PC-3 (cell line): ENCODE results near the gene TEKT3.

Experiments
- EZH2 ChIP-seq: fragments of 300-600 bp; sonication (generic); IDR thresholded peaks from one replicate; pipeline ENCODE4 v1.6.1; 2017; ENCODE audit warnings: antibody characterized with exemption, mild to moderate bottlenecking, low read length; ENCODE audit not compliant: unreplicated experiment
- TF ChIP-seq, protein P1 (sequence below): fragments of 300-600 bp; sonication (generic); conservative IDR thresholded peaks from 2 replicates; pipeline ENCODE4 v1.5.1; 2017; ENCODE audit warnings: antibody characterized with exemption, low read depth, mild to moderate bottlenecking, low read length

DNA sequence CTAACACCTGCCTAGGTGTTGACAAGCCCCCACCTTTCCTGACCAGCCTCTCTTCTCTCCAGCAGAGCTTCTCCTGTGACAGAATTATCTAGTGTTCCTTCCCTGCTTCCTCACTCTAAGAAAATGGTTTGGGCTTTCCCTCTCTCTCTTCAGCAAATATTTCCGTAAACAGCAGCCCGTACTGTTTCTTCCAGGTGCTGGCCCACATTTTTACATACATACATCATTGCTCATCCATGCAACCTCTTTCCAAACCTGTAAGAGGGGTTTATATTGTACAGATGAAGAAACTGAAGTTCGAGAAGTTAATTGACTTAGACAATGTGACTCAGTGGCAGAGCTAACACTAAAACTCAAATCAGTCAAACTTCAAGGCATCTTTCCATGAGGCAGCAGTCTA, 569 bp upstream of the TEKT3 start:
- no peak for TF ChIP-seq EZH2
- TF ChIP-seq, protein P1, sequence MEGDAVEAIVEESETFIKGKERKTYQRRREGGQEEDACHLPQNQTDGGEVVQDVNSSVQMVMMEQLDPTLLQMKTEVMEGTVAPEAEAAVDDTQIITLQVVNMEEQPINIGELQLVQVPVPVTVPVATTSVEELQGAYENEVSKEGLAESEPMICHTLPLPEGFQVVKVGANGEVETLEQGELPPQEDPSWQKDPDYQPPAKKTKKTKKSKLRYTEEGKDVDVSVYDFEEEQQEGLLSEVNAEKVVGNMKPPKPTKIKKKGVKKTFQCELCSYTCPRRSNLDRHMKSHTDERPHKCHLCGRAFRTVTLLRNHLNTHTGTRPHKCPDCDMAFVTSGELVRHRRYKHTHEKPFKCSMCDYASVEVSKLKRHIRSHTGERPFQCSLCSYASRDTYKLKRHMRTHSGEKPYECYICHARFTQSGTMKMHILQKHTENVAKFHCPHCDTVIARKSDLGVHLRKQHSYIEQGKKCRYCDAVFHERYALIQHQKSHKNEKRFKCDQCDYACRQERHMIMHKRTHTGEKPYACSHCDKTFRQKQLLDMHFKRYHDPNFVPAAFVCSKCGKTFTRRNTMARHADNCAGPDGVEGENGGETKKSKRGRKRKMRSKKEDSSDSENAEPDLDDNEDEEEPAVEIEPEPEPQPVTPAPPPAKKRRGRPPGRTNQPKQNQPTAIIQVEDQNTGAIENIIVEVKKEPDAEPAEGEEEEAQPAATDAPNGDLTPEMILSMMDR = no peak
